Measurements from ENCODE around the gene CA5B.
"Not testable (repeated sequence)": the region's sequence is repeated elsewhere in the genome, so short reads cannot be mapped to it uniquely, and the experiment has no call there.

CA5B gene

DNA sequence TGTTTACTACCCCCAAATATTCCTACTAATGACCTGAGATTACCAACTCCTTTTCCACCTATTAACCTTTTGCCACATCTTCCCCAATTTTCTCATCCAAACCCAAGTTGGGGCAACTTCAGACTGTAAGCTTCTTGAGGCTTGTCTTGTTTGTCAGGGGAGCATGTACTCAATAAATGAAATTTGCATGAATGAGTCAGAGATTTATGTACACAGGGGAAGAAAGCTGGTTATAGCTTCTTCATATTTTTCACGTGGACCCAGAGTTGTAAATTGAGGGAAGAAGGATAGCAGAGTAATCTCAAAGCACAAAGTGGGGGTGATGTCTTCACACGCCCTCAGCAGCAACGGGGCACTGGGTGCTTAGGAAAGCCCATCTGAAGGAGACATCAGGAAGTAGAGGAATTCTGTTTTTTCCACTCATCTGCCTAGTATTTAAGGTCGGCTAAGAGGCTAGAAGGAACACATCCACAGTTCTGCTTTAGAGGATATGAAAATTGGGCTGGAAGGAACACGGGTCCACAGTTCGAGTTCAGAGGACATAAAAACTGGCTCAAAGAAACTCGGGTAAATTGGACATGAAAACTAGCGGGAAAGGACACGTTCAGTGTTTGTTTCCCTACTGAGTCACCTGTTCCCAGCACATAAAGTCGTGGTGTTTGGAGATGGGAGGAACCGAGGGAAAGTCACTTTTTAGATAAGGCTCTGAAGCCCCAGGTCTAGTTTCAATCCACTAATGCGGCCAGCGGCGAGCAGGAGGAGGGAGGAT lies 696 bp upstream of the CA5B start:
- H3K9me3 Mint-ChIP-seq = no peaks in the 10 kb centered on the region
- peaks cover 4% of the 10 kb centered on the region for H3K36me3 Mint-ChIP-seq
- H3K4me3 Mint-ChIP-seq = peak overlapping the region; percentile 87
- peak overlapping the region; percentile 83 for H3K27ac Mint-ChIP-seq
- no peaks in the 10 kb centered on the region for H3K27me3 Mint-ChIP-seq
- H3K4me1 Mint-ChIP-seq = peaks cover 49% of the 10 kb centered on the region

DNA sequence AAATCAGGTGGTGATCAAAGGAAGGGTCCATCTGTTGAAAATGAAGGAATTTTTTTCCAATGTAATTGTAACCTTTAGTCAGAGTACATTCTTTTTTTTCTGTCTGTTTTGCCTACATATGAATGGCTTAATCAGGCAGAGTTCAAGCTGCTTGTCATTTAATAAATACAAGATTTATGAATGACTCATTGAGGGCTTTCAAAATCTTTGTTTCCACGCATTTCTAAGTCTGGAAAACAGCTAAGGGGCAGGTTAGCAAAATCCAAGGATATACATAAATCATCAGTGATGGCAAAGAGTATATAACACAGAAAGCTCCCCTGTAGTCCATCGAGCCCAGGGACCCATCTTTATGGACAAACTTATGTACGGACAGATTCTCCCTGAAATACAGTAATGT lies 1.8 kb downstream of the CA5B start:
- Mint-ChIP-seq H3K4me1 (peaks cover 66% of the 10 kb centered on the region), H3K4me3 (peak overlapping the region; percentile 87), H3K27me3 (no peaks in the 10 kb centered on the region), H3K9me3 (no peaks in the 10 kb centered on the region), H3K36me3 (peaks cover 18% of the 10 kb centered on the region), H3K27ac (no peak overlapping the region)

DNA sequence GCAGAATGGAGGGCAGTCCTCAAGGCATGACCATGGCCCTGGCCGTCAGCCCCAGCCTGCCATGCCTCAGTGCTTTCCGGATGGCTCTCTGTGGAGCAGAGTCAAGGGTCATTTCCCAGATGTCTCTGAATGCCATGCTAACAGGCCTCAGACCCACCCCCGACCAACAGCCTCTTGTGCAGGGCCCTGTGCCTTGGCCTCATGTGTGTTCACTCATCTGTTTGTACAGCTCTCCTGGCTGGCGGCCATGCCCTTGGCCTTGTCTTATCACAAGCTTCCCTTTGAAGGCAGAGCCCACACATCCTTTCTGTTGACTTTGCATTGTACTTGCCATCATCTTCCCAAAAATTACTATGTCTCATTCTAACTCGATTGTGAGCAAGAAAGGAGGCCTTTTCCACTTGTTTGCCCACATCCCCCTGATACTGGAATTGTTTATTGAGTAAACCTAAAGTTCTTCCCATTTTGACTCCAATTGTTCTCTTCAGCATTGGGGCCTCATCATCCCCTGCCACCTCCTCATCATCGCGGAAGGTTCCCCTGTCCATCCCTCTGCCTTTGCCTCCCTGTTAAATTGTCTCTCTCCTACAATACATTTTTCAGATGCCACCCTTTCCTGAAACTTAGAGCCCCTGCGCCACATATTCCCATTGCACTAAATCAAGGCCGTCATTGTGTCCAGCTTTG lies 6.3 kb downstream of the CA5B start:
- peak overlapping the region; percentile 15 for H3K4me3 Mint-ChIP-seq
- no peaks in the 10 kb centered on the region for H3K27me3 Mint-ChIP-seq
- H3K36me3 Mint-ChIP-seq = peaks cover 28% of the 10 kb centered on the region
- H3K4me1 Mint-ChIP-seq = peaks cover 85% of the 10 kb centered on the region
- H3K9me3 Mint-ChIP-seq = peaks cover 4% of the 10 kb centered on the region
- no peak overlapping the region for H3K27ac Mint-ChIP-seq

DNA sequence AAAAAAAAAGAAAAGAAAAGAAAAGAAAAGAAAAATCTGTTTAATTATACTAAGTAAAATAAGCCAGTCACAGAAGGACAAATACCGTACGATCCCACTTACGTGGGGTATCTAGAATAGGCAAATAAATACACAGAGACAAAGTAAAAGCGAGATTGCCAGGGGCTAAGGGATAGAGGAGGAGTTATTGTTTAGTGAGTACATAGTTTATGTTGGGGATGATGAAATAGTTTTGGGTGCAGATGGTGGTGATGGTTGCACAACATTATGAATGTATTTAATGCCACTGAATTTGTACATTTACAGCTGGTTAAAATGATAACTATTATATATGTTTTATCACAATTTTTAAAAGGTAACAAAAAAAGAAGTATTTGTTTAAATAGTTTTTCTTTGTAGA lies 7.1 kb downstream of the CA5B start:
- Mint-ChIP-seq H3K9me3 (peaks cover 4% of the 10 kb centered on the region), H3K27ac (no peak overlapping the region), H3K4me3 (no peak overlapping the region), H3K4me1 (peaks cover 85% of the 10 kb centered on the region), H3K27me3 (no peaks in the 10 kb centered on the region), H3K36me3 (peaks cover 29% of the 10 kb centered on the region)

DNA sequence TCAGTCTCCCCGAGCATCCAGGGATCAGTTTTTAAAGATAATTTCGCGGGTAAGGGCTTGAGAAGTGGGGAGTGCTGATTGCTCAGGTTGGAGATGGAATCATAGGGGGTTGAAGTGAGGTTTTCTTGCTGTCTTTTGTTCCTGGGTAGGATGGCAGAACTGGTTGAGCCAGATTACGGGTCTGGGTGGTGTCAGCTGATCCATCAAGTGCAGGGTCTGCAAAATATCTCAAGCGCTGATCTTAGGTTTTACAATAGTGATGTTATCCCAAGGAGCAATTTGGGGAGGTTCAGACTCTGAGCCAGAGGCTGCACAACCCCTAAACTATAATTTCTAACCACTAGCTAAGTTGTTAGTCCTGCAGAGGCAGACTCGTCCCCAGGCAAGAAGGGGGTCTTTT lies 8.6 kb downstream of the CA5B start:
- not testable (repeated sequence) for H3K27me3 Mint-ChIP-seq, H3K9me3 Mint-ChIP-seq, H3K4me3 Mint-ChIP-seq, H3K27ac Mint-ChIP-seq
- peaks cover 29% of the 10 kb centered on the region for H3K36me3 Mint-ChIP-seq
- peaks cover 91% of the 10 kb centered on the region for H3K4me1 Mint-ChIP-seq

DNA sequence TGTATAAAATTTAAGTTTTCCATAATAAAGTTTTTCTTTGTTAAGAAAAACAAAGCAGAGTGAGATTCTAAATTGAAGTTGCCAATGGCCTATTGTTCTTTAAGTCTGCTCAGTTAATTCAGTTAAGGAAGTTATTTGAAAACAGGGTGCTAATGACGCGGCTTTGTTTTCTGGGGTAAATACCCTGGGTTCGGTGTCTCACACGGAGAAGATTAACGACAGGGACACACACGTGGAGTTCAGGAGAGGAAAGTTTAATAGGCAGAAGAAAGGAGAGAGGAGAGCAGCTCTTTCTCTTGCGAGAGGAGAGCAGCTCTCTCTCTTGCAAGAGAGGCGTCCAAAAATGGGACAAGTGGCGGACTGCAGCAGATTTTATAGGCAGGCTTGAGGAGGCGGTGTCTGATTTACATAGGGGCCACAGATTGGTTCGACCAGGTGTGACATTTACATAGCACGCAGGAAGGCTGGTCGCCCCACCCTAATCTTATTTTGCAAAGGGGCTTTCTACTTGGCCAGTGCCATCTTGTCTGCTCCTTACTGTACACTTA lies 9.6 kb downstream of the CA5B start:
- Mint-ChIP-seq H3K27ac (peak overlapping the region; percentile 51), H3K27me3 (no peaks in the 10 kb centered on the region), H3K9me3 (peaks cover 4% of the 10 kb centered on the region), H3K4me1 (peaks cover 91% of the 10 kb centered on the region), H3K4me3 (no peak overlapping the region), H3K36me3 (peaks cover 23% of the 10 kb centered on the region)

DNA sequence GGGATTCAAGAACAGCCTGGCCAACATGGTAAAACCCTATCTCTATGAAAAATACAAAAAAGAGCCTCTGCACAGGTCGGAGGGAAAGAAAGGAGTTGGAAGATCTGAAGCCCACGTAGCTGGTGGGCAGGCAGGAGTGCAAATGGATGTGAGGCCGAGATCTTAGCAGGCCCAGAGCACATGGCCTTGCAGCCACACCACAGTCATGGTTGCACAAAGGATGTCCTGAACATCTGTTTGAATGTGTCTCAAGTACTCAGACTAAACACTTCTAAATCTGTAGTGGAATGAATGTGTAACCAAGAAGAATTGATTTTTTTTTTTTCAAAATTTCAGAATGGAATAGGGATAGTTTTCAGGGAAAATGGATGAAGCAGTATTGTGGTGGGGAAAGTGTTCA lies 10.8 kb downstream of the CA5B start:
- Mint-ChIP-seq H3K4me3 (peak overlapping the region; percentile 36), H3K9me3 (peaks cover 4% of the 10 kb centered on the region), H3K27ac (peak overlapping the region; percentile 82), H3K36me3 (peaks cover 17% of the 10 kb centered on the region), H3K4me1 (peaks cover 89% of the 10 kb centered on the region), H3K27me3 (no peaks in the 10 kb centered on the region)

DNA sequence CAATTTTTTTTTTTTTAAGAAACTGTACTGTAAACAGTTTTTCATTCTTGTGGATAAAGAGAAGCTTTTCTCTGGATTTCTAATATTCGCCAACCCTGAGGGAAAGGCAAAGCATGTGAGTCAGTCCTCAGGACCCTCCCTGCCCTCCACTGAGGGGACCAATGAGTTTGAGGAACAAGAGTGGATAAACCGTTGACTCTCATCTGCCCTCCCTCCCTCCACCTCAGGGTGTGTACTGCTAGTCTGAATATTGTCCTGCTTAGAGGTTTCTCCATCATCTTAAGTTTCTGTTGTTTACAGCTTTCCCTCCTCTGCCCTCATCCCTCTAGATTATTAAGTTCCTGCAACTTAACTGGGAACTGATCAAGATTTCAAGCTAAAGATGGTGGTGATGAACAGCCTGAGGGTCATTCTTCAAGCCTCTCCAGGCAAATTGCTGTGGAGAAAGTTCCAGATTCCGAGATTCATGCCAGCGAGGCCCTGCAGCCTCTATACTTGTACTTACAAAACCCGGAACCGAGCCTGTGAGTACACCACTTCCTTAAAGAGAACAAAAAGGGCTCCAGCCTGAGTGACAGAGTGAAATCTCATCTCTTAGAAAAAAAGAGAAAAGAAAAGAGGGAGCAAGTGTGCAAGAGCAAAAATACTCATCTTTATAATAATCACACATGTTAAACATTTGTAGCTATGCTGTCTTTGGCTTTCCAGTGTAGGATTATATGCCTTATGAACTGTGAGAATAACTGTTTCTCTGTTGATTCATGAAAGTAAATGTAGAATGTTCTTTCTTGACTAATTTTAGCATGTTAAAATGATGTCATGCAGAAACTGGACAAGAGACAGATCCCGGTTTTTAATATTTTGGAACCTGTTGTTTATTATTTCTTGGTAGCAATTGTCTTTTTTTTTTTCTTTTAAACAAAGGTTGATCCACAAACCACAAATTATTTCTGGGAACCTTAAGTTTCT lies 11.9 kb downstream of the CA5B start:
- peak overlapping the region; percentile 95 for H3K27ac Mint-ChIP-seq
- H3K4me3 Mint-ChIP-seq = peak overlapping the region; percentile 70
- H3K27me3 Mint-ChIP-seq = no peaks in the 10 kb centered on the region
- peaks cover 4% of the 10 kb centered on the region for H3K9me3 Mint-ChIP-seq
- H3K36me3 Mint-ChIP-seq = peaks cover 11% of the 10 kb centered on the region
- H3K4me1 Mint-ChIP-seq = peaks cover 93% of the 10 kb centered on the region

DNA sequence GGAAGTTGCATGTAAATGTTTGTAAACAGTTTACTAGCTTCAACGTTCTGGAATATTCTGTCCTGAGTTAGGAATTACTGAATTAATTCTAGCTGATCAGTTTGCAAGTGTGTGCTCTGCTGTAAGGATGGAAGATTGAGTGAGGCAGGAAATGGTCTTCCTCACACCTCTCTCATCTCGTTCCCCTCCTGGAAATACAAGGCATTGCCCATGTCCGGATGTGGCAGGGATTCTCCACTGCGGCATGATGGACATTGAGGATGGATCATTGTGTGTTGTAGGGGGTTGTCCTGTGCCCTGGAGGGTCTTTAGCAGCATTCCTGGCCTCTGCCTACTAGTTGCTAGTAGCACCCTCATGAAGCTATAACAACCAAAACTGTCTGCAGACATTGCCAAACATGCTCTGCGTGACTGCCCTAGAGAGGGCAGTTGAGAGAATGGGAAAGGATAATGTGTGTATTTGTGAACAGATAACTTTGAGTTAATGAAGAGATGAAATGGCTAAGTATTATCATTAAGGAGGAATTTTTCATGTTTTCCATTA lies 12.6 kb downstream of the CA5B start:
- peak overlapping the region; percentile 70 for H3K4me3 Mint-ChIP-seq
- H3K27ac Mint-ChIP-seq = peak overlapping the region; percentile 95
- peaks cover 4% of the 10 kb centered on the region for H3K9me3 Mint-ChIP-seq
- H3K27me3 Mint-ChIP-seq = no peaks in the 10 kb centered on the region
- H3K4me1 Mint-ChIP-seq = peaks cover 90% of the 10 kb centered on the region
- peaks cover 11% of the 10 kb centered on the region for H3K36me3 Mint-ChIP-seq

DNA sequence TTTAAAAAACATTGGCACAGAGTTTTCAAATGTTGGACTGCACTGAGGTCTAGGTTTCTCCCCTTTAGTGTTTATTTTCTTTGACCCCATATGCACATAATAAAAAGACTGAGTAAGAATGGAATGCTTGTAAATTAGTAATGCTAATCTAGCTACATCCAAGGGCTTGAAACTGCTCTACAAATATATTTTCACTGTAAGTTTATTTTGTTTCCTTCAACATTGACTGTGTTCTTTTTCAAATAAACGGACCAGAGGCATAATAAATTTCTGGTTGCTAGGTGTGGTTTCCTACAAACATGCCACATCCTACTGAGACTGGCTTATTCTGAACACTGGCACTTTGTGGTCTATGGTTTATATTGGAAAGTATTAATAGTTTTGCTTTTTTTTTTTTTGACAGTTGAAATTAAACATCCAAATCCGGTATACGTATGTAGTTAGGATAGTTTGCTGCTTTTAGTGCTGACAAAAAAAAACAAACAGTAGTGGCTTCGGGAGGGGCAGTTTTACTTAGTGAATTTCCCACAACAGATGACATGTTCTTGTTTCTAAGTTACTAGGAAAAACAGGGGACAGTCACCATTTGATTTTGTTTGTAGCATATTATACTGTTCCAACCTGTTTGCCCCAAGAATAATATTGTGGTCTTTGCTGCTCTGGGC lies 13.2 kb downstream of the CA5B start:
- Mint-ChIP-seq H3K4me1 (peaks cover 95% of the 10 kb centered on the region), H3K27me3 (no peaks in the 10 kb centered on the region), H3K9me3 (peaks cover 4% of the 10 kb centered on the region), H3K27ac (peak overlapping the region; percentile 95), H3K4me3 (peak overlapping the region; percentile 70), H3K36me3 (peaks cover 12% of the 10 kb centered on the region)

DNA sequence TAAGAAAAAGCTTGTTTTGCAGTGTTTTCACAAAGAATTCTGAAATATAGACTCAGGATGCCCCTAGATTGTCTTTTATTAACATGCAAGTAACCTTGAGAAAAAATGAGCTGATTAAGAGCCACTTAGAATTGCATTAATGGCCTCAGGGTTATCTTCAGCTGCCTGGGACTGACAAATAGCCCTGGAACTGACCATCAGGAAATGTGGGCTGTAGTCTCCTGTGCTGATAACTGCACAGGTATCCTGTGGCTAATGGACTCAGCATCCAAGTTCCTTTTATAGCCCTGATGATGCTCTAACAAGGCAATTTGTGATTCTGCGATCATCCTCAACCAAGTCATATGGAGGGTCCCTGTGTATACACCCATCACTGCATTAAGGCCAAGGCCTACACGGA lies 17.0 kb downstream of the CA5B start:
- no peaks in the 10 kb centered on the region for H3K9me3 Mint-ChIP-seq
- peaks cover 79% of the 10 kb centered on the region for H3K4me1 Mint-ChIP-seq
- H3K27me3 Mint-ChIP-seq = no peaks in the 10 kb centered on the region
- H3K4me3 Mint-ChIP-seq = no peak overlapping the region
- no peak overlapping the region for H3K27ac Mint-ChIP-seq
- peaks cover 5% of the 10 kb centered on the region for H3K36me3 Mint-ChIP-seq

DNA sequence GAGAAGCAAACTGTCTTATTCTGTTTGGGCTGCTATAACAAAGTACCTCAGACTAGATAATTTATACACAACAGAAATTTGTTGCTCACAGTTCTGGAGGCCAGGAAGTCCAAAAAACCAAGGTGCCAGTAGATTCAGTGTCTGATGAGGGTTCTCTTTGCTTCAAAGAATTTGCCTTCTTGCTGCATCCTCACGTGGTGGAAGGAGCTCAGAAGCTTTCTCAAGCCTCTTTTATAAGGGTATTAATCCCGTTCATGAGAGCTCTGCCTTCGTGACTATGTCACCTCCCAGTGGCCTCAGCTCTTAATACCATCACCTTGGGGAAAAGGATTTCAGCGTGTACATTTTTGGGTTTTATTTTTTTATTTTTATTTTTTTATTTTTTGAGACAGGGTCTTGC lies 20.1 kb downstream of the CA5B start:
- H3K27me3 Mint-ChIP-seq = no peaks in the 10 kb centered on the region
- H3K36me3 Mint-ChIP-seq = peaks cover 6% of the 10 kb centered on the region
- no peaks in the 10 kb centered on the region for H3K9me3 Mint-ChIP-seq
- peak overlapping the region; percentile 43 for H3K4me3 Mint-ChIP-seq
- peaks cover 62% of the 10 kb centered on the region for H3K4me1 Mint-ChIP-seq
- peak overlapping the region; percentile 94 for H3K27ac Mint-ChIP-seq

DNA sequence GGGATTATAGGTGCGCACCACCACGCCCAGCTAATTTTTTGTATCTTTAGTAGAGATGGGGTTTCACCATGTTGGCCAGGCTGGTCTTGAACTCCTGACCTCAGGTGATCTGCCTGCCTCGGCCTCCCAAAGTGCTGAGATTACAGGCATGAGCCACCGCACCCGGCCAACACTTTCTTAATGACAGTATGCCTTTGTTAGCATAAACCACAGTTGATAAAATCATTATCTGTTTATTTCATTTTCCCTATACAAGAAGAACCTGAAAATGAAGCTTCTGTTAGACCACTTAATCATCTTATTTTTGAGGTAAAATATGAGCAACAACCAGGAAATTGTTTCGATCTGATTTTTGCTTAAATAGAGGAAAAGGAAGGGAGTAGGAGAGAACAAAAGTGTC lies 21.8 kb downstream of the CA5B start:
- H3K36me3 Mint-ChIP-seq, H3K4me3 Mint-ChIP-seq, H3K27me3 Mint-ChIP-seq, H3K9me3 Mint-ChIP-seq: not testable (repeated sequence)
- Mint-ChIP-seq H3K27ac (peak overlapping the region; percentile 86), H3K4me1 (peaks cover 50% of the 10 kb centered on the region)

DNA sequence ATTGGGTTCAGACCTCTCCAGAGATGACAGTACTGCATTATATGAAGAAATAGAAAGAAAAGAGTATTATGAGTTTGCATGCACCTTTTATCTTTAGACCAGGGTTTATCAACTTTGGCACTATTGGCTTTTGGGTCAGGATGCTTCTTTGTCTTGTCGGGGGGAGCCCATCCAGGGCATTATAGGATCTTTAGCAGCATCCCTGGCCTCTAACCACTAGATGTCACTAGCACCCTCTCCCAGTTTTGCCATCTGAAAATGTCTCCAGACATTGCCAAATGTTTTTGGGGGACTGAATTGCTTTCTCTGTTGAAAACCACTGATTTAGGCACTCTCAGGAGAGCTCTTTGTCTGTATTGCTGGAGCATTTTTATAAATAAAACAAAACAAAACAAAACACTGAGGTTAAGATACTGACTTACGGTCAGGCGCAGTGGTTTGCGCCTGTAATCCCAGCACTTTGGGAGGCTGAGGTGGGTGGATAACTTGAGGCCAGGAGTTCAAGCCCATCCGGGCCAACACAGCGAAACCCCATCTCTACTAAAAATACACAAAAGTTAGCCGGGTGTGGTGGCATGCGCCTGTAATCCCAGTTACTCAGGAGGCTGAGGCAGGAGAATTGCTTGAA lies 23.6 kb downstream of the CA5B start:
- H3K9me3 Mint-ChIP-seq = no peaks in the 10 kb centered on the region
- peak overlapping the region; percentile 89 for H3K27ac Mint-ChIP-seq
- peak overlapping the region; percentile 62 for H3K4me3 Mint-ChIP-seq
- H3K36me3 Mint-ChIP-seq = peaks cover 3% of the 10 kb centered on the region
- no peaks in the 10 kb centered on the region for H3K27me3 Mint-ChIP-seq
- peaks cover 37% of the 10 kb centered on the region for H3K4me1 Mint-ChIP-seq
